Mucosa of stomach (tissue), 1 donor: ENCODE results near the gene CRK.

Experiments
- H3K27me3 ChIP-seq: one replicate; pipeline ENCODE4 v1.7.0; 2013; ENCODE audit warnings: mild to moderate bottlenecking, low read length; ENCODE audit not compliant: control insufficient read depth, insufficient read depth
- H3K36me3 ChIP-seq: one replicate; pipeline ENCODE4 v1.7.0; 2013; ENCODE audit warnings: low read length; ENCODE audit not compliant: control insufficient read depth, insufficient read depth
- H3K4me1 ChIP-seq: one replicate; pipeline ENCODE4 v1.7.0; 2013; ENCODE audit warnings: mild to moderate bottlenecking, low read length; ENCODE audit not compliant: control insufficient read depth, insufficient read depth
- H3K4me3 ChIP-seq: one replicate; pipeline ENCODE4 v1.7.0; 2013; ENCODE audit warnings: low read length
- H3K9ac ChIP-seq: one replicate; pipeline ENCODE4 v1.7.0; 2013; ENCODE audit warnings: mild to moderate bottlenecking, low read length, moderate library complexity
- H3K9me3 ChIP-seq: one replicate; pipeline ENCODE4 v1.7.0; 2013; ENCODE audit warnings: mild to moderate bottlenecking, low read length, moderate library complexity; ENCODE audit not compliant: control insufficient read depth
- donor health status: Pancreatic carcinoma.

Gene CRK

GRCh38 chr17:1482680-1483079 lies 26.6 kb upstream of the CRK start:
- H3K9me3 ChIP-seq = no peaks in the 10 kb centered on the region
- no peak overlapping the region for H3K9ac ChIP-seq
- no peak overlapping the region for H3K4me3 ChIP-seq
- peaks cover 5% of the 10 kb centered on the region for H3K36me3 ChIP-seq
- peaks cover 26% of the 10 kb centered on the region for H3K4me1 ChIP-seq
- no peaks in the 10 kb centered on the region for H3K27me3 ChIP-seq

DNA sequence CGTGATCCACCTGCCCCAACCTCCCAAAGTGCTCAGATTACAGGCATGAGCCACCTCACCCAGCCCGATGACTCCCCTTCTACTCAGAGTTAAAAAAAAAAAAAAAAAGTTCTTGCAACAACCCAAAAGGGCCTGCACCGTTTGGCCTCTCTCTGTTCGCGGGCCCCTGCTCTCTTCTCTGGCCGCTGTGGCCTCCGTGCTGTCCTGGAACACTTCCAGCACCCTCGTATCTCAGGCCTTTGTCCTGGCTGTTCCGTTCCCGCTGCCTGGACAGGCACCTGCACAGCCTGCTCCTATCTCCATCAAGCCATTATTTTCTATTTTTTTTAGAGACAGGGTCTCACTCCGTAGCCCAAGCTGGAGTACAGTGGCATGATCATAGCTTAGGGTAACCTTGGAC lies 25.7 kb upstream of the CRK start:
- Histone ChIP-seq H3K4me1 (peaks cover 19% of the 10 kb centered on the region), H3K9me3 (no peaks in the 10 kb centered on the region), H3K4me3 (no peak overlapping the region), H3K36me3 (peaks cover 9% of the 10 kb centered on the region), H3K9ac (no peak overlapping the region), H3K27me3 (no peaks in the 10 kb centered on the region)

DNA sequence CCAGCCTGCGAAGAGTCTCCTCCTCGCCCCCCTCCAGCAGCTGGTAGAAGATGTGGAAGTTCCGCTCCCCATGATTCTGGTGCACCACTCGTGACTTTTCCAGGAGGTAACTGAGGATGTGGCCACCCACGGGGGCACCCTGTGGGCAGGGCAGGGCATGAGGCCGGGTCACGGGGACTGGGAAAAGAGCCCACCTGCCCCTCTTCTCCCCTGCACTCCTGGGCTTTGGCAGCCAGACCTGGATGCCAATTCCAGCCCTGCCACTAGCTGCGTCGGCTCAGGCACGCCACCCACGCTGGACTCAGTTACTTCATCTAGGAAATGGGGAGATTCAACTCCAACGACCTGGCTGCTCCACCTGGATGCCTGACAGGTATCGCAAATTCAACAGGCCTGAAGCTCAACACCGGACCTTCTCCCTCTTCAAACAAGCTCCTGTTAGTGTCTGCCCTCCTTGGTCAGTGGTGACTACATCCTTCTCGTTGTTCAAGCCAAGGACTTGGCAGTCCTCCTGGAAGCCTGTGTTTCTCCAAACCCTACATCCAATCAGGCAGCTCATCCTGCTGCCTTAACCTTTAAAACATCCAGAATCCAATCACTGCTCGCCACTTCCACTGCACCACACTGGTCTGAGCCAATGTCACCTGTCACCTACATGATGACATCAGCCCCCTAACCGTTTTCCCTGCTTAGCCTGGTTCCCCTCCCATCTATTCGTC lies 24.9 kb upstream of the CRK start:
- H3K9ac ChIP-seq = no peak overlapping the region
- no peaks in the 10 kb centered on the region for H3K27me3 ChIP-seq
- H3K36me3 ChIP-seq = peaks cover 9% of the 10 kb centered on the region
- H3K4me1 ChIP-seq = peaks cover 14% of the 10 kb centered on the region
- H3K9me3 ChIP-seq = no peaks in the 10 kb centered on the region
- no peak overlapping the region for H3K4me3 ChIP-seq

DNA sequence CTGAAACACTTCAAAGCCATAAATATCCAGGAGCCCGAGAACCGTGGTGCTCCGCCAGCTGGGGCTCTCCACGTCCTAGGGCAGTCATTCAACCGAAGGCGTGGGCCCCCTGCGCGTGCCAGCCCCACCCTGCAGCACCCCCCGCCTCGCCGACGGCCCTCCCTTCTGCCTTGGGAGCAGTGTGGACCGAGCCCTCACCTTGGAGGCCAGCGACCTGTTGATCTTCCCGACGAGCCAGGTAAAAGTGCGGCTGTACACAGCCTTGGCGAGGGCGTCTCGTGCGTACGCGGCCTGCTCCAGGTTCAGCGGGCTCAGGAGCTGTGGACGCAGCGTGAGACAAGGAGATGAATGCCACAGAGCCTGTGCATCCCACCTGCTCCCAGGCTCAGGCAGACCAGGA lies 22.4 kb upstream of the CRK start:
- Histone ChIP-seq H3K36me3 (peaks cover 15% of the 10 kb centered on the region), H3K4me3 (no peak overlapping the region), H3K27me3 (no peaks in the 10 kb centered on the region), H3K4me1 (peaks cover 8% of the 10 kb centered on the region), H3K9ac (no peak overlapping the region), H3K9me3 (no peaks in the 10 kb centered on the region)

DNA sequence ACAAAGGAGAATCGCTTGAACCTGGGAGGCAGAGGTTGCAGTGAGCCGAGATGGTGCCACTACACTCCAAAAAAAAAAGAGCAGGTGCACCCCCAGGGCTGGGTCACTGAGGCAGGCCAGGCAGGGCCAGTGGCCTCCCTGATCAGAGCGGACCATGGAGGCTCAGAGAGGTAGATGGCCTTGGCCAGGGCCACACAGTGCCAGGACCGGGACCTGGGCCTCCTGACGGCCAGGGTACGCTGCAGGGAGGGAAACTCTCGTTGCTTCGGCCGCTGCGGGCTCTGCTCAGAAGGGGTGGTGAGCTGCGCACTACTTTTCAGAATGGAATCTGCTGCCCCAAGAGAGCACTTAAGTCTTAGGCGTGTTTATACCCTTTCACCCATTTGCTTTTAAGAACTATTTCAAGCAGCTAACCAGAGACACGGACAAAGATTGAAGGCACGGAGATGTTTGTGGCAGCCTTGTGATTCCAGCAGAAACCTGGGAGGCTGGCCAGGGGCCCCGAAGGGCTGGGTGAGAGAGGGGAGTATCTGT lies 19.4 kb upstream of the CRK start:
- H3K36me3 ChIP-seq = peaks cover 20% of the 10 kb centered on the region
- H3K9me3 ChIP-seq = no peaks in the 10 kb centered on the region
- H3K9ac ChIP-seq = no peak overlapping the region
- H3K4me1 ChIP-seq = no peaks in the 10 kb centered on the region
- H3K4me3 ChIP-seq = no peak overlapping the region
- no peaks in the 10 kb centered on the region for H3K27me3 ChIP-seq

DNA sequence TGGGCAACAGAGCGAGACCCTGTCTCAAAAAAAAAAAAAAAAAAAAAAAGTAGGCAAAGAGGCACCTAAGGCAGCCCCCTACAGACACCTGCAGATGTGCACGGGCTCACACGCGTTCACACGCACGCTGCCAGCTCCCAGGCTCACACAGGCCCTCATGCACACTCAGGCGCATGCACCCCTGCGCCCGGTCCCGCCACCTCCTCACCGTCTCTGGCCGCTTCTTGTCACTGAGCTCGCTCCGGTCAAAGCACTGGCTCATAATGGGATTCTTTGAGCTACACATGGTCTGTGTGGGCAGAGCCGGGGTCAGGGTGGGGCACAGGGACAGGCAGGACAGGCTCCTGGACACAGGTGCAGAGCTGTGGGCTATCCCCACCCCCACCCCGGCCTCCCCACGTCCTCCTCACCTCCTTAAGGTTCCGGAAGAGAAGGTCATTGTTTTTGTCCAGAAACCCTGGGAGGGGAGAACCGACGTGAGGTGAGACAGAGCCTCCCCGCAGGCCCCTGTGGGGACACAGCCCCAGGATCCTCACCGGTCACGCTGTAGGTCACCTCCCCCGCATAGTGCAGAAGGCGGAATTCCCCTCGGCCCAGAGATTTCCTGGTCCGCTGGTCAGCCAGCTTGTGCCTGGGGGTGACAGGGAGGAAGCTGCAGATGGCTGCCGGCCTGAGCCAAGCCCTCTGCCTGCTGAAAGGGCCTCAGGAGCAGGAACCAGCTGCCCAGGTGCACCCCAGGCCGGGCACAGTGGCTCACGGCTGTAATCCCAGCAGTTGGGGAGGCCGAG lies 18.6 kb upstream of the CRK start:
- Histone ChIP-seq H3K27me3 (no peaks in the 10 kb centered on the region), H3K4me3 (no peak overlapping the region), H3K9me3 (no peaks in the 10 kb centered on the region), H3K36me3 (peaks cover 20% of the 10 kb centered on the region), H3K9ac (no peak overlapping the region), H3K4me1 (no peaks in the 10 kb centered on the region)

- Histone ChIP-seq H3K9me3 (no peaks in the 10 kb centered on the region), H3K27me3 (no peaks in the 10 kb centered on the region), H3K4me3 (no peak overlapping the region), H3K9ac (no peak overlapping the region), H3K4me1 (no peaks in the 10 kb centered on the region), H3K36me3 (peaks cover 24% of the 10 kb centered on the region)
These were observed 17.8 kb upstream of the CRK start for GRCh38 chr17:1473841-1474240.

- Histone ChIP-seq H3K36me3 (peaks cover 30% of the 10 kb centered on the region), H3K9ac (no peak overlapping the region), H3K9me3 (no peaks in the 10 kb centered on the region), H3K4me3 (no peak overlapping the region), H3K4me1 (no peaks in the 10 kb centered on the region), H3K27me3 (no peaks in the 10 kb centered on the region)
These were observed 17.1 kb upstream of the CRK start for GRCh38 chr17:1473170-1473569.

DNA sequence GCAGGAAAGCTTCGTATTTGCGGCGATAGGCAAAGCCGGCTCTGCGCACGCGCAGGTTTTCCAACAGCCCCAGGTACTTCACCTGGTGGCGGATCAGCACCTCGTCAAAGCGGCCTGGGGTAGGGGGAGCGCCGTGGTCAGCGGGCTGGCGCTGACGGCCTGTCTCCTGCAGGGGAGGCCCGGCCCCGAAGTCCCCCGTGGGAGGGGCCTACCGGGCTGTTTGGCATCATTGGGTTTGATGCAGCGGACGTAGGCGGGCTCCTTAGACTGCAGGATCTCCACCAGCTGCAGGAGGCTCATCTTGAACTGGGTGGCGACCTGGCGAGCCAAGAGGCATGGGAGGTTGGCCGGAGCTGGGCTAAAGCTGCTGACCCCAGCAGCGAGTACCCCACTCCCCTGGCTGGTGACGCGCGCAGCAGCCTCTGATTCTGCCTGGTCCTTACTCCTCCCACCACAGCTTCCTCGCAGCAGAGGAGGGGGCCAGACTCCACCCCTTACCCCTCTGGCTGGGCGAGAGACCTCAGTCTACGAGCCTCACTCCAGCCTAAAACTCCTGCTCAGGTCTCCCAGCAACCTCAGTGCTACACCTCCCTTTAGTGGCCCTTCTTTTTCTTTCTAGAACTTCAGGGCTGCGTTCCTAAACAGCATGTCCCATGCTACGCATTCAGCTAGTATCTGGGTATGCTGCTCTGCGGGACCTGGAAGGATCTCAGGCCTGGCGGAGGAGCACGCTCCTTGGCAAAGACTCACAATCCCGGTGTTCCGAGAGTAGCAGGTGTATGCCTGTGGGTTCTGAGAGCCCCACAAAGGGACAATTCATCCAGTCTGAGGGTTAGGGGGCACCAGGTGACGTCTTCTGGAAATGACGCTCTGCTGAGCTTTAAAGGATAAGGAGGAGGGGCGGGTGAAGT lies 16.1 kb upstream of the CRK start:
- H3K9ac ChIP-seq = no peak overlapping the region
- no peaks in the 10 kb centered on the region for H3K27me3 ChIP-seq
- H3K9me3 ChIP-seq = no peaks in the 10 kb centered on the region
- no peaks in the 10 kb centered on the region for H3K4me1 ChIP-seq
- H3K4me3 ChIP-seq = no peak overlapping the region
- H3K36me3 ChIP-seq = peaks cover 26% of the 10 kb centered on the region

DNA sequence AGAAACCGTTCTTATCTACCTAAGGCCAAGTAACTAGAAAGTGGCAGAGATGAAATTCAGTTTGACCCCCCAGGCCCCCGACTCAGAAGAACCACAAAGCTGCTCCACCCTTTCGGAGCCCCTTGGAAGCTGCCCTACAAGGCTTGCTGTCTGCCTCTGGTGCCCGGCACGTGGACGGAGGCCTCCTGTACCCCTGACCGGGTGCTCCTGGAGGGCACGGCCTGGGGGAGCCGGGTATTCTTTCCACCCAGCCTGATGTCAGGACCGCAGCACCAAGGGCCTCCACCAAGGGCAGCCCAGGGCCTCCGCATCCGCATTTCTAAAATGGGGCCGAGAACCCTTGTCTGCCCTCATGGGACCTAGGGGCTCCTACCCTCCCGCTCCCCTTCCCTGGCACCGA lies 15.5 kb upstream of the CRK start:
- H3K4me1 ChIP-seq = no peaks in the 10 kb centered on the region
- no peak overlapping the region for H3K9ac ChIP-seq
- no peaks in the 10 kb centered on the region for H3K27me3 ChIP-seq
- no peak overlapping the region for H3K4me3 ChIP-seq
- H3K36me3 ChIP-seq = peaks cover 26% of the 10 kb centered on the region
- H3K9me3 ChIP-seq = no peaks in the 10 kb centered on the region

- Histone ChIP-seq H3K36me3 (peaks cover 26% of the 10 kb centered on the region), H3K27me3 (no peaks in the 10 kb centered on the region), H3K4me1 (no peaks in the 10 kb centered on the region), H3K9ac (no peak overlapping the region), H3K4me3 (no peak overlapping the region), H3K9me3 (no peaks in the 10 kb centered on the region)
These were observed 14.9 kb upstream of the CRK start for GRCh38 chr17:1470755-1471462.
